ENCODE measurements around the gene FERMT3. TPM values are rescaled to one million over a fixed set of nuclear protein-coding genes. Genes with fewer than 3 reads are reported as not detected.
"Not testable (repeated sequence)": the region's sequence is repeated elsewhere in the genome, so short reads cannot be mapped to it uniquely, and the experiment has no call there.

FERMT3 gene
- polyA plus RNA-seq, 4 donors = 3.4 to 7.2 (median 5.6) TPM

DNA sequence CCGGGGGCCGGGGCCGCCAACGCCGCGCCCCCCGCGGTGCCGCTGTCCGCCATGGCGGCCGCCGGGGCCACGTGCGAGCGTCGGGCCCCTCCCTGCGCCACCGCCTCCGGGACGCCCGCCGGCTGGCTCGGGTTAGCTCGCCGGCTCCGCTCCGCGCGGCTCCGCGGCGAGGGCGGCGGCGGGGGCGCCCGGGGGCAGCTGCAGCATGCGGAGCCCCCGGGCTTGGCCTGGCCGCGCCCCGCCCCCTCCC is 40.0 kb downstream of the FERMT3 start:
- DNase-seq (ENCODE audit: low read depth in 4 of 4, low spot score in 3 of 4) = not testable (repeated sequence)

DNA sequence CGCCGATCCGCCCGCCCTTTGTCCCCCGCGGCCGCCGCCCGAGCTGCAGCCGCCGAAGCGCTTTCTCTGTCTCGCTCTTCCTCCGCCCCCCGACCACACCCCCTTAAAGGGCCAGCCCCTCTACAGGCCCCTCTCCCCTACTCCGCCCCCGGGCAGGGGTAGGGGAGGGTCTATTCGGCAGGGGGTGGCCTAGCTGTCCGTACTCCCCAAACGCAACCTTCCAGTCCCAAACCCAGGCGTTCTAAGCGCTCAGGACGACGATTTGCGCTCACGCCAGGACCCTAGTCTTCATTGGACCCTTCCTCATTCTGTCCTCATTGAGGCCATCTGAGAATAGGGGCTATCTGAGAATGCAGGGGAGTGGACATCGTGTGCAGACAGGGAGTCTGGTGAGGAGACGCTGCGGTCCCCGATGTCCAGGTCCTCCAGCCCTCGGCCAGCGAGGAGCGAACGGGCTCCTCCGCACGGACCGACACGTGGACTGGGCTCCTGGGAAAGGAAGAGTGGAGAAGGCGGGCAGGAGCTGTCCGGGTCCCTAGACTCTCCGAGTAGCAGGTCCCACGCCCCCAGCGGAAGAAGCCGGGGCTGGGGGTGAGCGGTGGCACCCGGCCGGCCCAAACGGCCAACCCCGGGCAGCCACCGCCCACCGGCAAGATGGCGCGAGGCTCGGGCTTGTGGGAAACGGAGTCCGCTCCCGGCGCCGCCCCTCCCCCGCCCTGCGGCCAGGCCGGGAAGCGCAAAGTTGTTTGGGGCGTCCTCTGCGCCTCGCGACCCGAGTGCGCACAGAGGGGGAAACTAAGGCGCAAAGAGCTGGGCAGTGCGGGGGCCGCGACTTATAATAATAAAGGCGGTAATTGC is 40.6 kb downstream of the FERMT3 start, which contains the start of gene PPP1R14B:
Gene PPP1R14B, minus strand, starts transcription at position 73 of the 858 bp plus-strand sequence. CDS start 270 bp downstream, outside the sequence.
- no peak for DNase-seq (ENCODE audit: low read depth in 4 of 4, low spot score in 3 of 4)

DNA sequence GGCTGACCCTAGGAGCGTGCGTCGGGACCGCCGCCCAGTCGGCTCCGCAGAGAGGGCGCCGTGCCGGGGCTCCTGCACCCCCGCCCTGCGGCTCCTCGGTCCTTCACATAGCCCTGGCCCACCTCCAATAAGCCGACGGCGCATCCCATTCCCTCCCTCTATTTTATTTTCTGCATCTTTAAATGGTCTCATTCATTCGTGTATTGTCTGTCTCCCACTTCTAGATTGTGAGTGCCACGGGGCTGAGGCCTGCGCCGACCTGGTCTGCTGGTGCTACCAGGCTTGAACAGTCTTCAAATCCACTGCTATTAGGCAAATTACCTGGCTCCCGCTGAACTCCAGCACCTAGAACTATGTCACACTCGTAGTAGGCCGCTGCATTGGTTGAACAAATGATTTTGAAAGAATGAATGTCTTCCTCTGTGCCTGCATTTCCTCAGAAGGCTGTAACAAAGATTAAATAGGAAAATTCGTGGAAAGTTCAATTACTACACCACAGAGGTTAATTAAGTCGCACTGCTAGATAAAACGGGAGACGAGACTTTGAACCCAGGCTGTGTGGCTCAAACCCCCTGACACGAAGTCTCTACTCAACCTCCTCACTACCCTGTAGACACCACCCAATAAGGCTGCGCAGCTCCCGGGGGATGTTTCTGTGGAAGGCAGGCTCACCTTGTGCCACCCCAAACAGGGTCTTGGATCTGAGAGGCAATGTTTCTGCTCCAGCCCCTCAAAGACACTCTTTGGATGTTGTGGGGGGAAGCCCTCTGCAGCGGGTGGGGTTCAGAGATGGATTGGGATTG is 41.4 kb downstream of the FERMT3 start:
- no peak for DNase-seq (ENCODE audit: low read depth in 4 of 4, low spot score in 3 of 4)

GRCh38 chr11:64248578-64248977 is 42.1 kb downstream of the FERMT3 start:
- no peak for DNase-seq (ENCODE audit: low read depth in 4 of 4, low spot score in 3 of 4)

- DNase-seq (ENCODE audit: low read depth in 4 of 4, low spot score in 3 of 4) = no peak
These were observed 42.5 kb downstream of the FERMT3 start for GRCh38 chr11:64249038-64249437.

GRCh38 chr11:64249563-64250414 is 43.3 kb downstream of the FERMT3 start:
- no peak for DNase-seq (ENCODE audit: low read depth in 4 of 4, low spot score in 3 of 4)

- DNase-seq (ENCODE audit: low read depth in 4 of 4, low spot score in 3 of 4) = no peak
These were observed 44.0 kb downstream of the FERMT3 start for GRCh38 chr11:64250415-64251015.

GRCh38 chr11:64251016-64251752 is 44.7 kb downstream of the FERMT3 start, which contains the start of gene PLCB3:
PLCB3 (plus strand) TSS chr11:64251530; CDS start chr11:64251650, 120 bp downstream.
- DNase-seq (ENCODE audit: low read depth in 4 of 4, low spot score in 3 of 4) = no peak

DNA sequence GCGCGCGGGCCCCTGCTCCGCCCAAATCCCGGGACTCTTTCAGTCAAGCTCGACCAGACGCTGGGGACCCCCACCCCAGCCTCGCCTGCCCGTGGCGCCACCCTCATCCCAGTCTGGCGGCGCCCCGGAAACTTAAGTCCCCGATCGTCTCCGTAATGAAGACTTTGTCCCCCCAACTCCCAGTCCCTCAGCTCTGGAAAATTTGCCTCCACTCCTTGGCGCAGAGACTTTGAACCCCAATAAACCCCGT is 45.2 kb downstream of the FERMT3 start:
- no peak for DNase-seq (ENCODE audit: low read depth in 4 of 4, low spot score in 3 of 4)

DNA sequence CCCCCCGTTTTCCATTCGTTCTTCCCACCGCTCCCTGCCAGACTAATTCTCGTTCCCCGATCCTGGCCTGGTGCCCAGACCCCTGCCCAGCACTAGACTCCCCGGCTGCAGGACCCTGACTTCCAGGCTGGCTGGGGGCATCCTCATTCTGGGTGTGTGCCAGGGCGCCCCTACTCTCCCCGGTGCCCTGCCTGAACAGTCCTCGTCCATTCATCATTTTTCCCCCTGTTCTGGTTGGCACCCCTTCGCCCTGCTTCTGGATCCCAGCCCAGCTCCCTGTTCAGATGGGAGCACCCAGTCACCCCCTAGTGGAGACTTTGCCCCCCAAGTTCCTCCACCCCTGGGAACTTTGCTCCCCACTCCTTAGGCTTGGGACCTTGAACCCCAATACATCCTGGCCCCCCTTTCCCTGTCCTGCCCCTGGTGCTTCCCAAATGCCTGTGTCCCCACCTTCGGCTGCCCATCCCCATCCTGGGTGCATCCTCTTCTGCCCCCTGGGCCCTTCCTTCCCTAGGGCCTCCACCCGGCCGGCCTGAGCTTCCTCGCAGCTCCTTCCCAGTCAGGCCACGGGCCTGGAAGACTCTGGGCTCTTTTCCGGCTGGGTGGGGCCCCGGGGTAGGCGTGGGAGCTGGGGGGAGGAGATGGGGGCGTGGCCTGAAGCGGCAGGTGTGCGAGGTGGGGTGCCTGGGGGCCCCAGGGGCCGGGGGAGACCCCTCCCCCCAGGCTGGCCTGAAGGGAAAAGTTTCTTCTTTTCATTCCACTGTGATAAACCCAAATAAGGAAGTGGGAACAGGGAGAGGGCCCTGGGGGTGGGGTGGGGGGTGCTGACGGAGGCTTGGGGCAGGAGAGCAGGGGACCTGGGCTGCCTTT is 45.7 kb downstream of the FERMT3 start:
- DNase-seq (ENCODE audit: low read depth in 4 of 4, low spot score in 3 of 4) = no peak

DNA sequence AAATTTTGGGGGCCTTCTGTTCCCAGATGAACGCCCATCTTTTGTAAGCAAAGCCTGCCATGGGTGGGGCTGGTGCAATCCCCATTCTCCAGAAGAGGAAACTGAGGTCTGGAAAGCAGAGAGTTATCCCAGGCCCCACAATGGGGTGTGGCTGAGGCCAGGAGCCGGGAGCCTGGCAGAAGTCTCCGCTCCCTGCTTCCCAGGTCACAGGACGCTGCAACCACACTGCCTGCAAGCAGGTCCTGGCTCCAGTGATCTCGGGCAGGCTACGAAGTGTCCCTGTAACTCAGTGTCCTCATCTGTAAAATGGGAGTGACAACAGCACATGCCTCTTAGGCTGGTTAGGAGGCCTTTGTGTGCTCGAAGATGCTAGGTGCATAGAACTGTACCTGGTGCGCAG is 46.5 kb downstream of the FERMT3 start:
- DNase-seq (ENCODE audit: low read depth in 4 of 4, low spot score in 3 of 4) = no peak

- DNase-seq (ENCODE audit: low read depth in 4 of 4, low spot score in 3 of 4) = no peak
These were observed 47.0 kb downstream of the FERMT3 start for GRCh38 chr11:64253481-64253880.

GRCh38 chr11:64254326-64254725 is 47.8 kb downstream of the FERMT3 start:
- no peak for DNase-seq (ENCODE audit: low read depth in 4 of 4, low spot score in 3 of 4)

DNA sequence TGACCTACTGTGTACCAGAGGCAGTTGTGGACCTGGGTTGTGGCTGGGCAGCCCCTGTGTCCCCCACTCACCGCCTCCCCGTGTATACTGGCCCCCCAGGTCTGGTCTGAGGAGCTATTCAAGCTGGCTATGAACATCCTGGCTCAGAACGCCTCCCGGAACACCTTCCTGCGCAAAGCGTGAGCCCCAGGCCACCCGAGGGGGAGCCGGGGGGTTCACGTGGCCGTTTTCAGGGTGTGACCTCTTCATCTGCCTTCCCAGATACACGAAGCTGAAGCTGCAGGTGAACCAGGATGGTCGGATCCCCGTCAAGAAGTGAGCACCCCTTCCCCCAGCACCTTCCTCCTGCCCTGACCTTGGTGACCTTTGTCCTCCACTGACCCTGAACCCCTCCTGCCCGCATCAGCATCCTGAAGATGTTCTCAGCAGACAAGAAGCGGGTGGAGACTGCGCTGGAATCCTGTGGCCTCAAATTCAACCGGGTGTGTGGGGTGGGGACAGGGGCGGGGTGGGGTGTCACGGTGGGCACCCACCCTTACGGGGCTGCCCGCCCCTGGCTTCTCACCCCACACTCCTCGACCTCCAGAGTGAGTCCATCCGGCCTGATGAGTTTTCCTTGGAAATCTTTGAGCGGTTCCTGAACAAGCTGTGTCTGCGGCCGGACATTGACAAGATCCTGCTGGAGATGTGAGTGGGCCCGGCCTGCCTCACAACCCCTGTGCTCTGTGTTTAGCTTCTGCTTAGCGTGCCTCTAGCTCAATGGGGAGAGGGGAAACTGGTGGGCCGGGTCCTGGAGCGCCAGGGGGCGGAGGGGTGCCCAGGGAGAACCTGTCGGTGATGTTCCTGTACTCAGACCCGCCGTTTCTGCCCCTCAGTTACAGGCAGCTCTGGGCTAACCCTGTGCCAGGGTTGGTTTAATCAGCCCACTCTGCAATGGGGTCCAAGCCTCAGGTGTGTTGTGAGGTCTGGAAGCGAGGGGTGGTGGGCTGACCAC is 48.9 kb downstream of the FERMT3 start:
- no peak for DNase-seq (ENCODE audit: low read depth in 4 of 4, low spot score in 3 of 4)

GRCh38 chr11:64256300-64256699 is 49.8 kb downstream of the FERMT3 start:
- no peak for DNase-seq (ENCODE audit: low read depth in 4 of 4, low spot score in 3 of 4)

- no peak for DNase-seq (ENCODE audit: low read depth in 4 of 4, low spot score in 3 of 4)
These were observed 51.8 kb downstream of the FERMT3 start for GRCh38 chr11:64258356-64258755.

GRCh38 chr11:64258946-64259532 is 52.5 kb downstream of the FERMT3 start:
- DNase-seq (ENCODE audit: low read depth in 4 of 4, low spot score in 3 of 4) = no peak

Data from left renal pelvis (tissue), 4 donors.